HL-60/S4 treated with phorbol 12-myristate 13-acetate at 8.2 ng/mL for 4 days and 3 days (cell line): Measurements from ENCODE around the gene TRA2B.

Experiments used
- in situ Hi-C: fragments of 300-500 bp; cut with MboI; formaldehyde crosslinking; loops from 2 replicates; pipeline ENCODE4 v1.15.0; 2022; ENCODE audit warnings: low sequenced_read_pairs

Gene TRA2B

GRCh38 chr3:185937689-185938374, at the start of gene TRA2B:
Gene TRA2B, minus strand, starts transcription at chr3:185938014. Its CDS starts 154 bp downstream, at chr3:185937860.
- in situ Hi-C loops = no loop called here

GRCh38 chr3:185986198-185986777, 48.5 kb upstream of the TRA2B start:
- in situ Hi-C loops = loop anchor here (10.0 to 25.0 kb wide), 2 partner anchors 251 to 559 kb away; partner anchors contain the start of gene CRYGS

- in situ Hi-C loops = loop anchor here (10.0 to 25.0 kb wide), 2 partner anchors 253 to 561 kb away; partner anchors contain the start of gene CRYGS
Observed at GRCh38 chr3:185984203-185984602, 46.4 kb upstream of the TRA2B start.

GRCh38 chr3:185983495-185984141, 45.8 kb upstream of the TRA2B start:
- in situ Hi-C loops = loop anchor here (10.0 to 25.0 kb wide), 2 partner anchors 254 to 561 kb away; partner anchors contain the start of gene CRYGS

GRCh38 chr3:185982632-185983031, 44.8 kb upstream of the TRA2B start:
- in situ Hi-C loops = loop anchor here (10.0 to 25.0 kb wide), 2 partner anchors 255 to 562 kb away; partner anchors contain the start of gene CRYGS

- in situ Hi-C loops = loop anchor here (10.0 to 25.0 kb wide), 2 partner anchors 256 to 563 kb away; partner anchors contain the start of gene CRYGS
Observed at GRCh38 chr3:185981621-185982020, 43.8 kb upstream of the TRA2B start.

- in situ Hi-C loops = loop anchor here (10.0 to 25.0 kb wide), 2 partner anchors 258 to 565 kb away; partner anchors contain the start of gene CRYGS
Observed at GRCh38 chr3:185979721-185980121, 41.9 kb upstream of the TRA2B start.

GRCh38 chr3:185978516-185978915, 40.7 kb upstream of the TRA2B start:
- in situ Hi-C loops = loop anchor here (25.0 kb wide), 1 partner anchor 259 kb away; no protein-coding TSS in a partner anchor

- in situ Hi-C loops = loop anchor here (25.0 kb wide), 1 partner anchor 260 kb away; no protein-coding TSS in a partner anchor
Observed at GRCh38 chr3:185977679-185978040, 39.8 kb upstream of the TRA2B start.

GRCh38 chr3:185976977-185977678, 39.3 kb upstream of the TRA2B start:
- in situ Hi-C loops = loop anchor here (25.0 kb wide), 1 partner anchor 260 kb away; no protein-coding TSS in a partner anchor

GRCh38 chr3:185976100-185976499, 38.3 kb upstream of the TRA2B start:
- in situ Hi-C loops = loop anchor here (25.0 kb wide), 1 partner anchor 261 kb away; no protein-coding TSS in a partner anchor

- in situ Hi-C loops = loop anchor here (25.0 kb wide), 1 partner anchor 841 kb away; the partner anchor contains the start of gene RFC4
Observed at GRCh38 chr3:185971579-185971978, 33.8 kb upstream of the TRA2B start.

- in situ Hi-C loops = loop anchor here (25.0 kb wide), 1 partner anchor 844 kb away; the partner anchor contains the start of gene RFC4
Observed at GRCh38 chr3:185968168-185968567, 30.4 kb upstream of the TRA2B start.

GRCh38 chr3:185966655-185967054, 28.8 kb upstream of the TRA2B start:
- in situ Hi-C loops = loop anchor here (25.0 kb wide), 1 partner anchor 846 kb away; the partner anchor contains the start of gene RFC4

GRCh38 chr3:185965496-185965895, 27.7 kb upstream of the TRA2B start:
- in situ Hi-C loops = loop anchor here (25.0 kb wide), 1 partner anchor 847 kb away; the partner anchor contains the start of gene RFC4

GRCh38 chr3:185961675-185962232, 23.9 kb upstream of the TRA2B start:
- in situ Hi-C loops = loop anchor here (25.0 kb wide), 1 partner anchor 851 kb away; the partner anchor contains the start of gene RFC4

GRCh38 chr3:185960522-185961288, 22.9 kb upstream of the TRA2B start:
- in situ Hi-C loops = loop anchor here (25.0 kb wide), 1 partner anchor 852 kb away; the partner anchor contains the start of gene RFC4

- in situ Hi-C loops = loop anchor here (25.0 kb wide), 1 partner anchor 852 kb away; the partner anchor contains the start of gene RFC4
Observed at GRCh38 chr3:185959609-185960521, 22.1 kb upstream of the TRA2B start.
